Anterior cingulate cortex (tissue), 58 donors: ENCODE measurements around the gene RAP1GAP.

Experiments
- DNase-seq, 58 donors: peaks; one replicate each; lab custom pipeline; 2025; lab: John Stamatoyannopoulos, UW

The RAP1GAP gene

DNA sequence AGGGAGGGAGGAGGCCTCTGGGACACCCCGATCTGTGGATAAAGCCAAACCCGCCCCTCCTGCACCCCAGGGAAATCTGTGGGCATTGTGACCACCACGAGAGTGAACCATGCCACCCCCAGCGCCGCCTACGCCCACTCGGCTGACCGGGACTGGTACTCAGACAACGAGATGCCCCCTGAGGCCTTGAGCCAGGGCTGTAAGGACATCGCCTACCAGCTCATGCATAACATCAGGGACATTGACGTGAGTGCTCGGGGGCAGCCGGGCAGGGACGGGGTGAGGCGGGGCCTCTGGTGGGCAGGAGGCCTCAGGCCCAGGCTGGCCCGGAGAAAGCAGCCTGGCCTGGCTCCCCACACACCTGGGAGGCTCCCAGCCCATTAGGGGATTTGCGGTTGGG is 105.2 kb downstream of the RAP1GAP start:
- no peak for DNase-seq

- no peak for DNase-seq
These were observed 106.3 kb downstream of the RAP1GAP start for GRCh38 chr1:21562896-21563295.

- DNase-seq, result no peak
These were observed 108.1 kb downstream of the RAP1GAP start for GRCh38 chr1:21560916-21561638.

DNA sequence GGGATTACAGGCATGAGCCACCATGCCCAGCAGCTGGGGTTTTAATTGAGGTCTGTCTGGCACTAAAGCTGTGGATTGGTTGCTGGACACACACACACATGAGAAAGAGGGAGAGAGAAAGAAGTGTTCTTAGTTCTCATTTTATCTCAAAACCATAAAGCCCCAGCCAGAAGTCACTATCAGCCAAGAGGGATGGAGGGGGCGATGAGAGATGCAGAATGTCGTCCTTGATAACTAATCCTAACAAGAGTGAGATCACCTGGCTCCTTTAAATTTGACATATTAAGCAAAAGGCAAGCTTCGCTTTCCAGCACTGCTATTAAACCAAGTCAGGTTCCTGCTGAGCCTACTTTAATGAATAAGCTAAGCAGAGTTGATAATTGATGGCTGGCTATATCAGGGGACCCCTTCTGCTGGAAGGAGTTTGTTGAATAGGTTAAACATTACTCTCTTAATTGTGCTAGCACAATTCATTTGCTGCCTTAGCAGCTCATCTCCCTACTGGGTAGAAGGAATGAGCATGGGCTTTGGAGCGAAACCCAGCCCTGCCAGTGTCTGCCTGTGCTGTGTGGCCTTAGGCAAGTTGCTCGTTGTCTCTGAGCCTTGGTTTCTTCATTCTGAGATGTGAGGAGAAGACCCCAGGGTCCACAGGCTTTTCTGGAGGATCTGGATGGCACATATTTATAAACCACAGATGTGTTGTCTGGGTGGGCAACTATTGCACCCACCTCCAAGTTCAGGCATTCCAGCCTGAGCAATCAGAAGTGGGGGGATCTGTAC is 109.2 kb downstream of the RAP1GAP start:
- DNase-seq, result no peak

DNA sequence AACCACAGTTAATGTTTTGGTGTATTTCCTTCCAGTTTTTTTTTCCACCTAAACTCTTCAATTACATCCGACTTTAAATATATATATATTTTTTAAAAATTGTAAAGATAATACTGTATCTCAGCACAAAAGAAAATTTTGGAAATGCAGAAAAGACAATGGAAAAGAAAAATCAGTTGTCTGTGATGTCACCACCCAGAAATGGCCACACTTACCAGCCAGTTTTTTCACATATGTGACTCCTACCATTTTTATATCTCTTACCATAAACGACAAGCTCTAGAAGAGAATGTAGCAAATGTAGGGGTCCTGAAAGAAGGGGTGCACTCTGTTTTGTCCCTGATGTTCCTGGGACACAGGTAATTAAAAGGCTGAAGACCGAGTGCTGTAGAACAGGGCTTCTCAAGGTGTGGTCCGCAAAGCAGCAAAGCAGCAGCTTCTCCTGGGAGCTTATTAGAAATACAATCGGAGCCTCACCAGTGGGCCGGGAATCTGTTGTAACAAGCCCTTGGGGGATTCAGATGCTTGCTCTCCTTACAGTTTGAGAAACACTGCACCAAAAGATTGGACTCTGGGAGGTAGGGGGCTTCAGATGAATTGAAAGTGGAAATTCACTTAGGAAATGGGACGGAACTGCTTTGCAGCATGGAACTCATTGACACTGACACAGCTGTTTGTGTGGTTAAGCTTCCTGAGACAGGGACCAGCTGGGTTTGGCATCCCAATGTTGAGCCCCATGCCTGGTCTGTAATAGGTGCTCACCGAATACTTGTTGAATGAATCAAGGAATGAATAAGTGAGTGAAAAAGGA is 115.8 kb downstream of the RAP1GAP start:
- DNase-seq, result no peak

GRCh38 chr1:21552715-21553114 is 116.4 kb downstream of the RAP1GAP start:
- no peak for DNase-seq

GRCh38 chr1:21550866-21551475 is 118.2 kb downstream of the RAP1GAP start:
- no peak for DNase-seq

DNA sequence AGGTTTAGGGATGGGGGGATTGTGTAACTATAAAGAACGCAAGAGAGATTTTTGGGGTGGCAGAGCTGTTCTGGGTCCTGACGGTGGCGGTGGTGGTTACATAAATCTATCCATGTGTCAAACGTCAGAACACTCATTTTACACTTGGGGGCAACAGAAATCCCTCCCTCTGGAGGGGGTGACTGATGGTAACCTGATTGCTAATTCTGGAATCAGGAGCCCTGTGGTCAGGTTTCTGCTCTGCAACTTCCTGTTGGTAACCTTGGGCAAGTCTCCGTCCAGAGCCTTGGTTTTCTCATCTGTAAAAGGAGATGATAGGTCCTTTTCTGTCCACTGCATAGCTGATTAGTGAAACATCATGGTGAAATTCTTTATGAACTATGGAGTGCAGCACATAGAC is 119.1 kb downstream of the RAP1GAP start:
- DNase-seq, result no peak

DNA sequence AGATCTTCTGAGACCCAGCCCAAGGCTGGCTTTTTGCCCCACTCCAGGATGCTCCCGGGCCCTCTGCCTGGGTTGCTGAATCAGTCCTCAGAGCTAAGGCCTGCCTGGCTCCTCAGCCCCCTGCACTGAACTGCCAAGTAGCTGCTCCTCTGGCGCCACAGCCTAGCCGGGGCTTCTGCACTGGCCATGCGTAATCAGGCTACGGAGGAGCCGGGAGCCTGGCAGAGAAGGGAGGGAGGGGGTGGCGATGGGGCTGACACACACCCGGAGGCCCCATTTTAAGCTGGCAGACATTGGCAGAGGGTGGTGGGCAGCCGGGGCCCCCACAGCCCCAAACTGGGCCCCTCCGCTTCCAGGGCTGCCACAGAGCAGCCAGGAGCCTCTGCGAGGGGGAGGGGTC is 121.3 kb downstream of the RAP1GAP start:
- DNase-seq, result peak in 49 of 58 donors; percentile 8 to 83 (median 39)
